ENCODE results near the gene ZNF474.

ZNF474 gene

DNA sequence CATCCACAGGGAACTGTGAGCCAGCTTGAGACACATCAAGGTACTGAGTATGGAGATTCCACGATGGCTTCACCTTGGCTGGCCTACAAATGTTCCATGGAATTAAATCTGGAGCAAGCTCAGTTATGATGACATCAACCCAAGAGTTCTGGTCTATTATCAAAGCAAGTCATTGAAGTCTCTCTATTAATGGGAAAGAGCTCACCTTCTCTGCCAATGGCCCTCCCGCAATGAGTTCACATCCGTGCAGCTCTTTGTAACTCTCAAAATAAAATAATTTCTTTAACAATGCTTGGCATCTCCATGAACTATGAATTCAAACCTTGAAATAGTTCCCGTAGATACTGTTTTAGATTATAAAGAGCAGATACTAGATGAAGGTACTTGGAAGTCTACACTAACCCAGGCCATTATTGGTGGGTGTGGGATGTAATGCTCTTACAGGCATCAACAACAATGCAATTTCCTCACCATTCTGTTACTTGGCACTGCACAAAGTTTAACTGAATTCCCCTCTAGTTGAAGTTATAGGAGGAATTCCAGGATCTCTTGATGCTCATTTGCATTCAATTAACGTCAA is 55.4 kb downstream of the ZNF474 start:
- Histone ChIP-seq H3K9ac (ENCODE audit: low read length) (no peak overlapping the region), H3K27me3 (ENCODE audit: control insufficient read depth in 1 of 2, insufficient read depth in 2 of 2, low read length in 2 of 2) (no peaks in the 10 kb centered on the region), H3K4me1 (ENCODE audit: insufficient read depth, low read length) (peaks cover 22% of the 10 kb centered on the region), H3K9me3 (ENCODE audit: low read length) (no peaks in the 10 kb centered on the region), H3K4me3 (ENCODE audit: low read depth in 1 of 2, low read length in 2 of 2) (no peak overlapping the region), H3K36me3 (ENCODE audit: insufficient read depth, low read length) (no peaks in the 10 kb centered on the region), H3K27ac (ENCODE audit: low read depth, low read length) (no peak overlapping the region)

- Histone ChIP-seq H3K4me1 (ENCODE audit: insufficient read depth, low read length) (peaks cover 16% of the 10 kb centered on the region), H3K36me3 (ENCODE audit: insufficient read depth, low read length) (no peaks in the 10 kb centered on the region), H3K27ac (ENCODE audit: low read depth, low read length) (no peak overlapping the region), H3K4me3 (ENCODE audit: low read depth in 1 of 2, low read length in 2 of 2) (no peak overlapping the region), H3K9ac (ENCODE audit: low read length) (no peak overlapping the region), H3K9me3 (ENCODE audit: low read length) (no peaks in the 10 kb centered on the region), H3K27me3 (ENCODE audit: control insufficient read depth in 1 of 2, insufficient read depth in 2 of 2, low read length in 2 of 2) (no peaks in the 10 kb centered on the region)
Measured at GRCh38 chr5:122187426-122187825, 58.1 kb downstream of the ZNF474 start.

DNA sequence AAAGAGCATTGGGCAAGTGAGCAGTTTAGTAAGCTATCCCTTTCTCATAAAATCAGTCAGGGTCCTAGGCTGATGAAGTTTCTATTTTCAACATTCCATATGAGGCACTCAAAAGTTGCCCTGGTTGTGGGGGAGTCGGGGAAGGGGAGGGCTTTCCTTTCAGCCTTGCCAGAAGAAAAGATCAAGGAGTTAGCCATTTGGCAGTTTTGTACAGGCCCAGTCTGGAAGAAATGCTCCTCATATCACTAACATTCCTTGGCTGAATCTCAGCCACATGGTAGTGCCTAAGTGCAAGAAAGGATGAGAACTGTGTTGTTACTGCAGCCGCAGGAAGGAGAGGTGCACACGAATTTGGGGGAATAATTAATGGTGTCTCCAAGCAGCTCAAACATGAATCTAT is 60.8 kb downstream of the ZNF474 start:
- H3K4me1 ChIP-seq (ENCODE audit: insufficient read depth, low read length) = no peaks in the 10 kb centered on the region
- no peak overlapping the region for H3K27ac ChIP-seq (ENCODE audit: low read depth, low read length)
- H3K27me3 ChIP-seq (ENCODE audit: control insufficient read depth in 1 of 2, insufficient read depth in 2 of 2, low read length in 2 of 2) = no peaks in the 10 kb centered on the region
- no peaks in the 10 kb centered on the region for H3K36me3 ChIP-seq (ENCODE audit: insufficient read depth, low read length)
- H3K4me3 ChIP-seq (ENCODE audit: low read depth in 1 of 2, low read length in 2 of 2) = no peak overlapping the region
- H3K9me3 ChIP-seq (ENCODE audit: low read length) = no peaks in the 10 kb centered on the region
- H3K9ac ChIP-seq (ENCODE audit: low read length) = no peak overlapping the region

DNA sequence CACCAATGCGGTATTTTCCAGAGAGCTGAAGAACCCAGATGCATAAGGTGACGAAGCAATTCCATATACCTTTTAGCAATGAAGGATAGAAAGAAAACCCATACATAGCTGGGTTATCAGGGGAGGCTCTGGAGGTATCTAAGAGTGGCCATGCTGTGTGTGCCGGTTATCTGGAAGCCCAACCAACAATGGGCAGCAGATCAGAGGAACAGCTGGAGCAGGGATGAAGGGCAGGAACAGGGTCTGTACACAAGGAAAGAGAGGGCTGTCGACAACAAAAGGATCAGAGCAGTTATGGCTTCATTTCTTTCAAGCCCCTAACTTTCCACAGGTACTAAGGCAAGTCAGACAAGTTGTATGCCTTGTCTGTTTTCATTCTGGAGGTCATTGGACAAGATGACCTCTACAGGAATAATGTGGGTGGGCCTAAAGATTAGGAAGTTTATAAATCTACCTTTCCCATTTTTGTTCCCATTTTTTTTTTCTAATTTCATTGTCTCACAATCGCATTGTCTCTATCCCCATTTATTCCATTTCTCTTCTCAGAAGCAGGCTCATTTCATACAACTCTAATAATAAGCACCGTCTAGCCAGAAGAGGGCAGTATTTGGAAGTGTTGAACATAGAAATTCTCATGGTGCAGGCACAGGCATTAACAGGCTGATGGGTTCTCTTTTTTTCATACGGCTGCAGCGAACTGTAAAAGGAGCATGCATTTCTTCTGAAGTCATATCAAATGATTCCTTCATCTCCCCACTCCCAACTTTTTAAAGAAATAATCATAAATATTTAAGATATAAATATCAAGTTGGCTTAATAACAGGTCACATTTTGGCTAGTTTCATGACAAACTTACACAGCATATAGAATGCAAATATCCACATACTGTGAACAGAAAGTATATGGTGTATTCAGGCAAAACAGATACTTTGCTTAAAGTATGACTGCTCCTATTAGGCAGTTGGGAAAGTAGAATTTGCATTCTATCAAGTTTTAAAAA is 63.5 kb downstream of the ZNF474 start:
- no peak overlapping the region for H3K4me3 ChIP-seq (ENCODE audit: low read depth in 1 of 2, low read length in 2 of 2)

GRCh38 chr5:122195802-122196394 is 66.6 kb downstream of the ZNF474 start:
- H3K4me3 ChIP-seq (ENCODE audit: low read depth in 1 of 2, low read length in 2 of 2) = no peak overlapping the region
- no peak overlapping the region for H3K9ac ChIP-seq (ENCODE audit: low read length)
- H3K27ac ChIP-seq (ENCODE audit: low read depth, low read length) = no peak overlapping the region
- H3K9me3 ChIP-seq (ENCODE audit: low read length) = no peaks in the 10 kb centered on the region
- no peaks in the 10 kb centered on the region for H3K36me3 ChIP-seq (ENCODE audit: insufficient read depth, low read length)
- no peaks in the 10 kb centered on the region for H3K4me1 ChIP-seq (ENCODE audit: insufficient read depth, low read length)
- no peaks in the 10 kb centered on the region for H3K27me3 ChIP-seq (ENCODE audit: control insufficient read depth in 1 of 2, insufficient read depth in 2 of 2, low read length in 2 of 2)

More for the DNA sequence above, 63.5 kb downstream of the ZNF474 start:
- Histone ChIP-seq H3K27me3 (ENCODE audit: control insufficient read depth in 1 of 2, insufficient read depth in 2 of 2, low read length in 2 of 2) (no peaks in the 10 kb centered on the region), H3K27ac (ENCODE audit: low read depth, low read length) (no peak overlapping the region), H3K9ac (ENCODE audit: low read length) (no peak overlapping the region), H3K36me3 (ENCODE audit: insufficient read depth, low read length) (no peaks in the 10 kb centered on the region), H3K4me1 (ENCODE audit: insufficient read depth, low read length) (no peaks in the 10 kb centered on the region), H3K9me3 (ENCODE audit: low read length) (no peaks in the 10 kb centered on the region)

DNA sequence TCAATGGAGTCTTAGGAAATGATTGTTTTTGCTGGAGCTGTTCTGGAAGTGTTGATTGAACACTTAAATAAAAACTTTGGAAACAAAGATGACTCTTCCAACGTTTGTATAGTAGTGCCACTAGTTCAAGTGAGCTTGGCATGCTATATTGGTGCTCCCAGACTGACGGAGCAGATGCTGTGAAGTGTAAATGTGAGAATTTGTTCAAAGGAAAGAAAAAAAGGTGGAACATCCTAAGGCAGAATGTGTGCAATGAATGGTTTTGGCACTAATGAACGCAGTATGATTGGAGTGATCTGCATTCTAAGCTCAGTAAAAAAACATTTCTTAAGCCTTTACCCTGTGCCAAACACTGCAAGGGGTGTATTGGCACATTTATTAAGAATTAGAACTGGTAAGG is 69.8 kb downstream of the ZNF474 start:
- no peaks in the 10 kb centered on the region for H3K27me3 ChIP-seq (ENCODE audit: control insufficient read depth in 1 of 2, insufficient read depth in 2 of 2, low read length in 2 of 2)
- H3K27ac ChIP-seq (ENCODE audit: low read depth, low read length) = no peak overlapping the region
- no peak overlapping the region for H3K4me3 ChIP-seq (ENCODE audit: low read depth in 1 of 2, low read length in 2 of 2)
- no peak overlapping the region for H3K9ac ChIP-seq (ENCODE audit: low read length)
- no peaks in the 10 kb centered on the region for H3K4me1 ChIP-seq (ENCODE audit: insufficient read depth, low read length)
- H3K36me3 ChIP-seq (ENCODE audit: insufficient read depth, low read length) = no peaks in the 10 kb centered on the region
- no peaks in the 10 kb centered on the region for H3K9me3 ChIP-seq (ENCODE audit: low read length)

DNA sequence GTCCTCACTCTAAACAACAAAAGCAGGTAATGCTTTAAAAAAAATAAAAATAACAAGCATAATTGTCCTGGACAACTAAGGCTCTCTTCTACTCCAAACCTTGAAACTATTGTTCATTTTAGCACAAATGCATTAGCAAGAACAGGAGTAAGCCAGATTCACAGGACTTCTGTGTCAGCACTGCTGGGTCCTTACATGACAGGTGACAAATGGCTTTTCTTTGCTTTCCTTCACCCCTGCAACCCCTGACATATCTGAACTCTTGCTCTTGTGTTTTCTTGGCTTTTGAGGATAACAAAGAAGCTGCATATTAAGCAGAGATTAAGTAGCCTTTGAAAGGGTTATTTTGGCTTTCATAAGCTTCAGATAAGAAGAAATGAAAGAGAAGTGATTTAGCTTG is 71.1 kb downstream of the ZNF474 start:
- no peaks in the 10 kb centered on the region for H3K27me3 ChIP-seq (ENCODE audit: control insufficient read depth in 1 of 2, insufficient read depth in 2 of 2, low read length in 2 of 2)
- H3K9me3 ChIP-seq (ENCODE audit: low read length) = no peaks in the 10 kb centered on the region
- no peak overlapping the region for H3K9ac ChIP-seq (ENCODE audit: low read length)
- H3K36me3 ChIP-seq (ENCODE audit: insufficient read depth, low read length) = no peaks in the 10 kb centered on the region
- H3K4me1 ChIP-seq (ENCODE audit: insufficient read depth, low read length) = no peaks in the 10 kb centered on the region
- no peak overlapping the region for H3K27ac ChIP-seq (ENCODE audit: low read depth, low read length)
- no peak overlapping the region for H3K4me3 ChIP-seq (ENCODE audit: low read depth in 1 of 2, low read length in 2 of 2)

- H3K27me3 ChIP-seq (ENCODE audit: control insufficient read depth in 1 of 2, insufficient read depth in 2 of 2, low read length in 2 of 2) = no peaks in the 10 kb centered on the region
Measured at GRCh38 chr5:122200865-122201264, 71.5 kb downstream of the ZNF474 start.

GRCh38 chr5:122201365-122201764 is 72.0 kb downstream of the ZNF474 start:
- Histone ChIP-seq H3K9ac (ENCODE audit: low read length) (no peak overlapping the region), H3K4me3 (ENCODE audit: low read depth in 1 of 2, low read length in 2 of 2) (no peak overlapping the region)

More at GRCh38 chr5:122200865-122201264, 71.5 kb downstream of the ZNF474 start:
- no peak overlapping the region for H3K27ac ChIP-seq (ENCODE audit: low read depth, low read length)
- H3K9me3 ChIP-seq (ENCODE audit: low read length) = no peaks in the 10 kb centered on the region
- no peaks in the 10 kb centered on the region for H3K36me3 ChIP-seq (ENCODE audit: insufficient read depth, low read length)
- no peak overlapping the region for H3K9ac ChIP-seq (ENCODE audit: low read length)
- H3K4me1 ChIP-seq (ENCODE audit: insufficient read depth, low read length) = no peaks in the 10 kb centered on the region
- no peak overlapping the region for H3K4me3 ChIP-seq (ENCODE audit: low read depth in 1 of 2, low read length in 2 of 2)

DNA sequence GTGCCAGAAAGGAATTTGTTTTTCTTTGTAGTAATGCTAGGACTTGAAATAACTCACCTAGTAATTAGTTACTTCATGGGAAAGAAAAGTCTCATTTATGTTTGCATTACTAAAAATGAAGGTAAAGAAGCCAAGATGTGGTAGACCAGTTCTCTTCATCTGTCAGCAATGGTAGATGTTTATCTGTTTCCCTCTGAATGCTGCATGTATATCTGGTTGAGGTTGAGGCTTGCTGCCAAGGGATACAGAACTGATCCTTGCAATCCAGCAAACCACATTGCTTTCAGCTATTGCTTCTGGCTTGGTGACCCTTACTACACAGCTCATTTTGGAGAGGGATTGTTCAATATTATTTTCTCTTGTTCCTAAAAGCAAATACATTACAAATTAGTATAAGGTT is 73.6 kb downstream of the ZNF474 start:
- no peaks in the 10 kb centered on the region for H3K36me3 ChIP-seq (ENCODE audit: insufficient read depth, low read length)
- H3K4me1 ChIP-seq (ENCODE audit: insufficient read depth, low read length) = no peaks in the 10 kb centered on the region
- H3K4me3 ChIP-seq (ENCODE audit: low read depth in 1 of 2, low read length in 2 of 2) = no peak overlapping the region
- no peak overlapping the region for H3K9ac ChIP-seq (ENCODE audit: low read length)
- no peaks in the 10 kb centered on the region for H3K9me3 ChIP-seq (ENCODE audit: low read length)
- no peaks in the 10 kb centered on the region for H3K27me3 ChIP-seq (ENCODE audit: control insufficient read depth in 1 of 2, insufficient read depth in 2 of 2, low read length in 2 of 2)
- no peak overlapping the region for H3K27ac ChIP-seq (ENCODE audit: low read depth, low read length)

More at GRCh38 chr5:122201365-122201764, 72.0 kb downstream of the ZNF474 start:
- H3K9me3 ChIP-seq (ENCODE audit: low read length) = no peaks in the 10 kb centered on the region
- H3K36me3 ChIP-seq (ENCODE audit: insufficient read depth, low read length) = no peaks in the 10 kb centered on the region
- no peaks in the 10 kb centered on the region for H3K27me3 ChIP-seq (ENCODE audit: control insufficient read depth in 1 of 2, insufficient read depth in 2 of 2, low read length in 2 of 2)
- no peak overlapping the region for H3K27ac ChIP-seq (ENCODE audit: low read depth, low read length)
- H3K4me1 ChIP-seq (ENCODE audit: insufficient read depth, low read length) = no peaks in the 10 kb centered on the region

Data from muscle layer of colon (tissue), 2 donors.